Psoas muscle (tissue), 8 donors: ENCODE results near the gene ELOVL1. TPM values are rescaled to one million over a fixed set of nuclear protein-coding genes. Genes with fewer than 3 reads are reported as not detected.
"Not testable (repeated sequence)": the region's sequence is repeated elsewhere in the genome, so short reads cannot be mapped to it uniquely, and the experiment has no call there.

Experiments
- ATAC-seq, 4 donors: fragments of 200-7000 bp; cut with Tn5 transposase; one replicate each; pipeline ENCODE4 v1.9.1; 2020; ENCODE audit warnings: moderate library complexity in 3 of 4, mild to moderate bottlenecking in 2 of 4
- DNase-seq, 2 donors: peaks; one replicate each; pipeline ENCODE4 v3.0.0-alpha.2; 2020
- H3K27ac ChIP-seq: fragments of 200-600 bp; one replicate; pipeline ENCODE4 v1.8.0; 2022
- H3K27me3 ChIP-seq, 3 donors: fragments of 200-600 bp in 1 of 3; one replicate each; pipeline versions ENCODE4 v1.6.1 to v1.8.0; 2013 to 2022; ENCODE audit warnings: low read length in 2 of 3, mild to moderate bottlenecking in 2 of 3, moderate library complexity in 1 of 3; ENCODE audit not compliant: insufficient read depth in 3 of 3
- H3K36me3 ChIP-seq, 2 donors: fragments of 200-600 bp in 1 of 2; one replicate each; pipeline versions ENCODE4 v1.6.1 to v1.8.0; 2013 to 2022; ENCODE audit warnings: low read depth in 1 of 2, mild to moderate bottlenecking in 1 of 2, moderate library complexity in 1 of 2; ENCODE audit not compliant: insufficient read depth in 1 of 2
- H3K4me1 ChIP-seq: fragments of 200-600 bp; one replicate; pipeline ENCODE4 v1.8.0; 2022
- H3K4me3 ChIP-seq: fragments of 200-600 bp; one replicate; pipeline ENCODE4 v1.8.0; 2022; ENCODE audit warnings: mild to moderate bottlenecking
- H3K9me3 ChIP-seq: fragments of 200-600 bp; one replicate; pipeline ENCODE4 v1.8.0; 2022
- CTCF ChIP-seq: fragments of 200-600 bp; IDR thresholded peaks from one replicate; pipeline ENCODE4 v1.8.0; 2022; ENCODE audit warnings: antibody characterized with exemption
- WGBS, 3 donors: extraction: QIAGEN DNeasy Blood & Tissue Kit; methylation state at CpG; one replicate each; pipeline versions ENCODE4 v1.1.6 to v1.1.7; 2013; 5-methylcytosine and 5-hydroxymethylcytosine counted together
- intact Hi-C, 2 donors: fragments of 100-400 bp; cut with DNase I; formaldehyde crosslinking; loops; one replicate each; pipeline versions ENCODE4 v1.11.0 to v1.14.2; 2022
- polyA plus RNA-seq, 3 donors: library from polyadenylated mRNA; stranded (reverse); fragments of 200-250 nt; gene quantifications; one replicate each; pipeline ENCODE4 v1.2.3, GENCODE V29; 2013
- total RNA-seq, 4 donors: library from RNA; stranded (reverse); fragmentation: NEBNext Ultra II Directional in 2 of 4; extraction: Animal tissue kit (Norgen Biotek cat#: 25700) in 2 of 4; gene quantifications; one replicate each; pipeline versions ENCODE4 v1.2.1 to v1.2.4, GENCODE V29; 2021 to 2023
- donor health status: healthy with polysubstance abuse.
- donor health status: DM: no; HTN: no; CAD: no; lungs with moderate emphysema.
- donor health status: Bipolar disorder and iron deficiency.
- donor health status: healthy.
- donor health status: DM: yes; HTN: yes; CAD: no.
- donor health status: DM: no; HTN: no; CAD: no.
- donor health status: DM: no; HTN: no; CAD: no.
- donor health status: DM: yes; HTN: yes; CAD: no.

The ELOVL1 gene
- total and polyA plus RNA-seq, 7 donors = 15.9 to 68.1 (median 19.2) TPM

DNA sequence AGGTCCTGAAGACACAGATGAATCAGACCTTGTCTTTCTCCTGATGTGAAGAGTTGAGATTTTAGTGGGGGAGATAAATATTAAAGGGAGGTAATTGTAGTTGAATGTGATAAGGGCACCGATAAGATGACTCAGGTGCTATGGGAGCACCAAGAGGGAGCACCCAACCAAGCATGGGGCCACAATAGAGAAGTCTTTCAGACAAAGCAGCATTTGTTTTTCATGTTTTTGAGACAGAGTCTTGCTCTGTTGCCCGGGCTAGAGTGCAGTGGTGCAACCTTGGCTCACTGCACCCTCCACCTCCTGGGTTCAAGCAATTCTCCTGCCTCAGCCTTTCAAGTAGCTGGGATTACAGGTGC is 38.0 kb upstream of the ELOVL1 start:
- WGBS, 3 donors = 92 to 94% (median 92%) methylated on average over 2 of the region's 2 CpGs
- no peak for ATAC-seq
- intact Hi-C loops = no loop called here

DNA sequence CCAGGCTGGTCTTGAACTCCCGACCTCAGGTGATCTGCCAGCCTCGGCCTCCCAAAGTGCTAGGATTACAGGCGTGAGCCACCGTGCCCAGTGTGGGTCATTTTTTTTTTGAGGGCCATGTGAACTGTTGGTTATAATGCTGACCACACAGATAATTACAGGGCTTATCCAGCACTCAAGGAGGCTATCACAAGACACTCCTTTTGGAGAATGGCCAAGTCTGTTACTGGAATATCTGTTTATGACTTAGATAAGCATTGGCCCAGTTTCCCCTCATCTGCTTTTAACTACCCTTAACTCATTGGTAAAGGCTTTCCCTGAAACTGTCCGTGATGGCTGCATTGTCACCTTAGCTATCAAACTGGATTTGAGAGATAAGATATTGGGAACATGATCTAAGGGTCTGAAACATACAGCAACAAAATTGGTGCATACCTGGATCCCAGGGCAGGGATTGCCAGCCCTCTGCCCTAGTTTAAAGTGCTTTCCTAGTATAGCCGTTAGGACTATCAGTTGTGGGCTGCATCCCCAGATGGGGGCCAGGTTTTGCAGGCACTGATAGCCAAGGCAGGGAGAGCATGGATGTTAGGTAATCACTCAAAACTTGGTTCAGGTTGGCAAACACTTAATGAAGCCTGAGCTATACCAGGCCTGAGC is 37.5 kb upstream of the ELOVL1 start:
- H3K4me3 ChIP-seq = no peak overlapping the region
- ATAC-seq = no peak
- intact Hi-C loops = no loop called here

More for the DNA sequence above, 38.0 kb upstream of the ELOVL1 start:
- Histone ChIP-seq H3K27me3 (no peaks in the 10 kb centered on the region), H3K27ac (no peak overlapping the region), H3K9me3 (no peaks in the 10 kb centered on the region), H3K4me3 (no peak overlapping the region), H3K36me3 (peaks cover 14 to 85% of the 10 kb centered on the region in 2 donors), H3K4me1 (no peaks in the 10 kb centered on the region)
- no peak for TF ChIP-seq CTCF
- no peak for DNase-seq

GRCh38 chr1:43404353-43404752 is 36.5 kb upstream of the ELOVL1 start:
- peaks cover 14 to 71% of the 10 kb centered on the region in 2 donors for H3K36me3 ChIP-seq
- no peak overlapping the region for H3K27ac ChIP-seq
- no peaks in the 10 kb centered on the region for H3K4me1 ChIP-seq
- DNase-seq = no peak
- H3K27me3 ChIP-seq = no peaks in the 10 kb centered on the region
- 95 to 98% (median 96%) methylated on average over 6 of the region's 6 CpGs for WGBS, 3 donors
- no peak for TF ChIP-seq CTCF
- intact Hi-C loops = no loop called here
- ATAC-seq = no peak
- no peaks in the 10 kb centered on the region for H3K9me3 ChIP-seq
- H3K4me3 ChIP-seq = no peak overlapping the region

More for the DNA sequence above, 37.5 kb upstream of the ELOVL1 start:
- no peak for TF ChIP-seq CTCF
- H3K4me1 ChIP-seq = no peaks in the 10 kb centered on the region
- H3K9me3 ChIP-seq = no peaks in the 10 kb centered on the region
- DNase-seq = no peak
- peaks cover 14 to 81% of the 10 kb centered on the region in 2 donors for H3K36me3 ChIP-seq
- H3K27ac ChIP-seq = no peak overlapping the region
- 76 to 91% (median 78%) methylated on average over 6 of the region's 6 CpGs for WGBS, 3 donors
- H3K27me3 ChIP-seq = no peaks in the 10 kb centered on the region

DNA sequence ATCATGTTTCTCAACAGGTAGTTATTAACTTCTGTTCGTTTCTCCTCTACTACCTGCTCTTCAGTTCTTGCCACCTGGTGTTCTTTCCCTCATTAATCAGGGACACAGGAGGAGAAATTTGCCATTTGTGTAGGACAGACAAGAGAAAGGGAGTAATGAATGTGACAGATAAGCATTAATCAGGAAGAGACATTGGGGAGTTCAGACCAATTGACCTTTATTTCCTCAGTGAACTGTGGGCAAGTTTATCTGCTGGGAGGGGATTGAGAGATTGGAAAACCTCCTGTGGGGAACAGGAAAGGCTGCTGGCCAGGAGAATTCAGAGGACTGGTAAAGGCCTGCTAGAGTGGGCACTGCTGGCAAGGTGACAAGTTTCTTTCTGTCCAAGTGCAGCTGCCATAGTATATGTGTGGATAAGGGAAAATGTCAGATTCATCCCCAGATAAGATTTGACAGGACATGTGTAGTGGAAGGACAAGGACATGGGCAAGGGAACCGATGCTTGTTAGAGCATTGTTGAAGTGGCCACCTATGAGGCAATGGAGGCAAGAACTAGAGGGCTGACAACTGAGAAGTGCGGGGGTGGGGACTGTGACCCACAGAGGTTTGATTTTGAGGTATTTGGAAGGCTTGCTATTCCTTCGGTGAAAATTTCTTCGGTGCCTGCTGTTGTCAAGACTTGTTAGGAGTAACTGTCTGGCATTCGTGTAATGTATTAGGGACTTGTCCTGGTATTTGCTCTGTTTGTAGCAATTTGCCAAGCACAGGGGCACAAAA is 34.5 kb upstream of the ELOVL1 start:
- Histone ChIP-seq H3K4me1 (no peaks in the 10 kb centered on the region), H3K27me3 (no peaks in the 10 kb centered on the region), H3K36me3 (peaks cover 19 to 60% of the 10 kb centered on the region in 2 donors), H3K9me3 (no peaks in the 10 kb centered on the region), H3K27ac (no peak overlapping the region), H3K4me3 (no peak overlapping the region)
- DNase-seq = no peak
- WGBS, 3 donors = 91 to 94% (median 91%) methylated on average over 6 of the region's 6 CpGs
- intact Hi-C loops = no loop called here
- no peak for ATAC-seq
- no peak for TF ChIP-seq CTCF

GRCh38 chr1:43400441-43400840 is 32.6 kb upstream of the ELOVL1 start:
- H3K4me3 ChIP-seq, H3K4me1 ChIP-seq, H3K27me3 ChIP-seq, intact Hi-C loops, ATAC-seq, H3K27ac ChIP-seq, H3K9me3 ChIP-seq, DNase-seq: not testable (repeated sequence)
- 96 to 99% (median 97%) methylated on average over 9 of the region's 9 CpGs for WGBS, 3 donors
- peaks cover 11 to 57% of the 10 kb centered on the region in 2 donors for H3K36me3 ChIP-seq
